ENCODE data around the gene TEX51.

The TEX51 gene

DNA sequence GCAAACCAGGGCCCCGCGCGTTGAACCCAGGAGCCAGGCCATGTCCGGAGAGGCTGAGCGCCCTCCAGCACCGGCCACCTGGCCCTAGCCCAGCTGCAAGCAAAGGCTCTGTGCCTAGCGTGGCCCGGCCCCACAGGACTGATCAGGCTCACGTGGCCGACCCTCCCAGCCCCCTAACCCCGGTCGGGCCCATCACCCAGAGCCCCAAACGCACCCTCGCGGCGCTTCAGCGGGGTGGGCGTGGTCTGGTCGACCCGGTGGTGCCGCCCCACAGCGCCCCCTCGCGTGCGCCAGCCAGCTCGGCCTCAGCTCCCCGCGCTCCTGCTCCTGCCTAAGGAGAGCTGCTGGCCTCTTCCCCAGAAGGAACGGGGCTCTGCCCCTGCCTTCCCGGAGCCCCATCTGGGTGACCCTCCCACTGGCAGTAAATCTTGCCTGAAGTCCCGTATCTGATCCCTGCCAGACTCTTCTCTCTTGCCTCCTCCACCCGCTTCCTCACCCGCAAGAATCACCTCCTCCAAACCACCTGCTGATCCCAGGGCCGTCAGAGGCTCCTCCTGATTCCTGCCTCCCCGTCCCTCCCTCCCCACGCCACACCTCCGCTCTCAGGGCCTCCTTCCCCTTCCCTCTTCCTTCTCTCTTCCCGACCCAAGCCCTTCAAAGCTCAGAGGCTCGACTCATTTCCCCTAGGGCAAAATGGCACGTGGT, 12.3 kb upstream of the TEX51 start:
- peak overlapping the region; percentile 42 for H3K4me3 ChIP-seq (ENCODE audit: low read length)
- H3K4me1 ChIP-seq (ENCODE audit: insufficient read depth, low read length): no peaks in the 10 kb centered on the region
- no peak overlapping the region for H3K27ac ChIP-seq (ENCODE audit: low read depth, low read length)
- H3K9ac ChIP-seq (ENCODE audit: low read depth, low read length): 0 out of 2 replicates have a peak overlapping the region, but pooled peaks have one; percentile 41
- H3K27me3 ChIP-seq (ENCODE audit: insufficient read depth, low read length): peaks cover 12% of the 10 kb centered on the region; the same call in 1 of the 2 replicates
- no peaks in the 10 kb centered on the region for H3K36me3 ChIP-seq (ENCODE audit: insufficient read depth, low read length)
- WGBS: 25% methylated on average over 40 of the region's 40 CpGs
- no peaks in the 10 kb centered on the region for H3K9me3 ChIP-seq (ENCODE audit: insufficient read depth, low read depth, low read length)

GRCh38 chr2:126886916-126887280, 11.8 kb upstream of the TEX51 start:
- no peak overlapping the region for H3K9ac ChIP-seq (ENCODE audit: low read depth, low read length)
- 91% methylated on average over 13 of the region's 13 CpGs for WGBS

GRCh38 chr2:126887506-126887905, 11.2 kb upstream of the TEX51 start:
- Histone ChIP-seq H3K9ac (ENCODE audit: low read depth, low read length) (no peak overlapping the region), H3K4me1 (ENCODE audit: insufficient read depth, low read length) (no peaks in the 10 kb centered on the region), H3K36me3 (ENCODE audit: insufficient read depth, low read length) (no peaks in the 10 kb centered on the region), H3K27me3 (ENCODE audit: insufficient read depth, low read length) (peaks cover 12% of the 10 kb centered on the region; the same call in 1 of the 2 replicates), H3K4me3 (ENCODE audit: low read length) (no peak overlapping the region), H3K27ac (ENCODE audit: low read depth, low read length) (no peak overlapping the region), H3K9me3 (ENCODE audit: insufficient read depth, low read depth, low read length) (no peaks in the 10 kb centered on the region)
- WGBS: 95% methylated on average over 9 of the region's 9 CpGs

More at GRCh38 chr2:126886916-126887280, 11.8 kb upstream of the TEX51 start:
- Histone ChIP-seq H3K4me3 (ENCODE audit: low read length) (no peak overlapping the region; the same call in 1 of the 2 replicates), H3K27ac (ENCODE audit: low read depth, low read length) (no peak overlapping the region), H3K27me3 (ENCODE audit: insufficient read depth, low read length) (peaks cover 12% of the 10 kb centered on the region; the same call in 1 of the 2 replicates), H3K4me1 (ENCODE audit: insufficient read depth, low read length) (no peaks in the 10 kb centered on the region), H3K36me3 (ENCODE audit: insufficient read depth, low read length) (no peaks in the 10 kb centered on the region), H3K9me3 (ENCODE audit: insufficient read depth, low read depth, low read length) (no peaks in the 10 kb centered on the region)

DNA sequence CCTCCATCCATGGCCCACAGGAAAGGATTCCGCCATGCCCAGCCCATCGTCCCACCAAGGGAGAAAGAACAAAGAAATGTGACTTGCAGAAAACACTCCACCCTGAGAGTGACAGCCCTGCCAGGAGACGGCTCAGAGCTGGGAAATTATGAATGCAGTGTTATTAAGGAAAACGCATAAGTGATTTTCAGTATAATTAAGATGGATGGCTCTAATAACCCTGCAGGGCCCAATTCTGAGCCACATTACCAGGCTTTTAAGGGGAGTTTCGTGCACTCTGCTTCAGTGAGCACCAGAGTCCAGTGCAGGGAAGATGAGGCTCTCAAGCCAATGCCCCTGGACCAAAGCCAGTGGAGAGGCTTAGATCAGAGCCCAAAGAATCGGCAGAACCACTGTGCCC, 10.6 kb upstream of the TEX51 start:
- Histone ChIP-seq H3K4me3 (ENCODE audit: low read length) (no peak overlapping the region), H3K9me3 (ENCODE audit: insufficient read depth, low read depth, low read length) (no peaks in the 10 kb centered on the region), H3K4me1 (ENCODE audit: insufficient read depth, low read length) (no peaks in the 10 kb centered on the region), H3K36me3 (ENCODE audit: insufficient read depth, low read length) (no peaks in the 10 kb centered on the region), H3K27me3 (ENCODE audit: insufficient read depth, low read length) (peaks cover 12% of the 10 kb centered on the region; the same call in 1 of the 2 replicates), H3K9ac (ENCODE audit: low read depth, low read length) (no peak overlapping the region), H3K27ac (ENCODE audit: low read depth, low read length) (no peak overlapping the region)
- 92% methylated on average over 6 of the region's 6 CpGs for WGBS

- H3K9me3 ChIP-seq (ENCODE audit: insufficient read depth, low read depth, low read length): no peaks in the 10 kb centered on the region
- no peak overlapping the region for H3K4me3 ChIP-seq (ENCODE audit: low read length)
- no peak overlapping the region for H3K27ac ChIP-seq (ENCODE audit: low read depth, low read length)
- peaks cover 12% of the 10 kb centered on the region; the same call in 1 of the 2 replicates for H3K27me3 ChIP-seq (ENCODE audit: insufficient read depth, low read length)
- no peak overlapping the region for H3K9ac ChIP-seq (ENCODE audit: low read depth, low read length)
- WGBS: 83% methylated on average over 9 of the region's 9 CpGs
- no peaks in the 10 kb centered on the region for H3K36me3 ChIP-seq (ENCODE audit: insufficient read depth, low read length)
- no peaks in the 10 kb centered on the region for H3K4me1 ChIP-seq (ENCODE audit: insufficient read depth, low read length)
Measured at GRCh38 chr2:126889071-126889470, 9.6 kb upstream of the TEX51 start.

DNA sequence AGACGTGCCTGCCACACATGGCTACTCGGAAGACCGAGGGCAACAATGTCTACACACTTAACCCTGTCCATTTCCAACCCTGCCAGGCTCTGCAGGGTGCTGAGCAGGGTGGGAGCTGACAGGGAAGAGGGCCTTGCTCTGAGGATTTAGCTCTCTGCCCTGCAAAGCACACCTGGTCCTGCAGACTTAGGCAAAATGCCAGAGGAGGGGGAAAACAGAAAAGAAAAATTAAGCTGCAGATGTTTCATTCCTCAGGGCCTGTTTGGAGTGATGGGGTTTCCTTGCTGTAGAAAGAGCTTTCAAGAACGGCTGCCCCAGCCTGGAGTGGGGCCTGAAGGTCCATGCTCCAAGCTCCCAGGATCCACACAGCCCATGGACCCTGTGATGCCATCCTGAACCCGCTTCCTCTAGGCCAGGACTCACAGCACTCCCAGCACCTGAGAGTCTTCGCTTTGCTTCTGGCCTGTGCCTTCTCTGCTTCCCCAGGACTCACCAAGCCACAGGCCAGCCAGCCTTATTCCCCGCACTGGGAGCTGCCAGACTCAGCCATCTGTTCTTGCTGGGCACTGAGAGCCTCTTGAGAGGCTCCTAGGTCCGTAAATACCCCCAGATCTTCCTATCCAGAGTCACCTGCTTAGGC, 9.1 kb upstream of the TEX51 start:
- Histone ChIP-seq H3K4me1 (ENCODE audit: insufficient read depth, low read length) (no peaks in the 10 kb centered on the region), H3K27me3 (ENCODE audit: insufficient read depth, low read length) (peaks cover 12% of the 10 kb centered on the region; the same call in 1 of the 2 replicates), H3K4me3 (ENCODE audit: low read length) (no peak overlapping the region), H3K36me3 (ENCODE audit: insufficient read depth, low read length) (no peaks in the 10 kb centered on the region), H3K9ac (ENCODE audit: low read depth, low read length) (no peak overlapping the region), H3K9me3 (ENCODE audit: insufficient read depth, low read depth, low read length) (no peaks in the 10 kb centered on the region), H3K27ac (ENCODE audit: low read depth, low read length) (no peak overlapping the region)
- 90% methylated on average over 8 of the region's 8 CpGs for WGBS

DNA sequence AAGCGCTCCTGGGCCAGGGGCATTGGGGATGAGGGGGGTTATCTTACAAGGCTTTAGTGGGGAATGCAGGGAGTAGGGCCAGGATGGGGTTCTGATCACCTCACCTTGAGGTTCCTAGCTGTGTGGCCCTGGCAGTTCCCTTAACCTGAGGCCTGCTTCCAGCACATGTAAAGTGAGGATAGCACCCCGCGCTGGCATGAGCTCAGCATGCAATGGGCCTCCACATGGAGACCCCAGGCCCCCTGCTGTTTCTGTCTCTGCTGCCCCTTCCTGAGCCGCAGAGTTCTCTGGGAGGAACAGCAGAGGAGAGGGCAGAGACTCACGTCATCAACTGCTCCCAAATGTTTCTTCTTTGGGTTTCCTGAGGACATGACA, 8.6 kb upstream of the TEX51 start:
- Histone ChIP-seq H3K9me3 (ENCODE audit: insufficient read depth, low read depth, low read length) (no peaks in the 10 kb centered on the region), H3K4me1 (ENCODE audit: insufficient read depth, low read length) (no peaks in the 10 kb centered on the region), H3K4me3 (ENCODE audit: low read length) (no peak overlapping the region), H3K9ac (ENCODE audit: low read depth, low read length) (no peak overlapping the region), H3K27me3 (ENCODE audit: insufficient read depth, low read length) (peaks cover 12% of the 10 kb centered on the region; the same call in 1 of the 2 replicates), H3K27ac (ENCODE audit: low read depth, low read length) (no peak overlapping the region), H3K36me3 (ENCODE audit: insufficient read depth, low read length) (no peaks in the 10 kb centered on the region)
- 97% methylated on average over 5 of the region's 5 CpGs for WGBS

GRCh38 chr2:126890551-126891450, 7.9 kb upstream of the TEX51 start:
- no peaks in the 10 kb centered on the region for H3K36me3 ChIP-seq (ENCODE audit: insufficient read depth, low read length)
- H3K27me3 ChIP-seq (ENCODE audit: insufficient read depth, low read length): peaks cover 12% of the 10 kb centered on the region; the same call in 1 of the 2 replicates
- H3K9me3 ChIP-seq (ENCODE audit: insufficient read depth, low read depth, low read length): no peaks in the 10 kb centered on the region
- WGBS: 92% methylated on average over 12 of the region's 12 CpGs
- no peak overlapping the region for H3K4me3 ChIP-seq (ENCODE audit: low read length)
- H3K9ac ChIP-seq (ENCODE audit: low read depth, low read length): no peak overlapping the region
- H3K27ac ChIP-seq (ENCODE audit: low read depth, low read length): no peak overlapping the region
- no peaks in the 10 kb centered on the region for H3K4me1 ChIP-seq (ENCODE audit: insufficient read depth, low read length)

- no peak overlapping the region for H3K27ac ChIP-seq (ENCODE audit: low read depth, low read length)
- peaks cover 7% of the 10 kb centered on the region; the same call in 1 of the 2 replicates for H3K27me3 ChIP-seq (ENCODE audit: insufficient read depth, low read length)
- no peaks in the 10 kb centered on the region for H3K36me3 ChIP-seq (ENCODE audit: insufficient read depth, low read length)
- H3K9ac ChIP-seq (ENCODE audit: low read depth, low read length): no peak overlapping the region
- WGBS: 80% methylated on average over 10 of the region's 10 CpGs
- no peak overlapping the region for H3K4me3 ChIP-seq (ENCODE audit: low read length)
- H3K9me3 ChIP-seq (ENCODE audit: insufficient read depth, low read depth, low read length): no peaks in the 10 kb centered on the region
- H3K4me1 ChIP-seq (ENCODE audit: insufficient read depth, low read length): no peaks in the 10 kb centered on the region
Measured at GRCh38 chr2:126891681-126892500, 6.8 kb upstream of the TEX51 start.

- no peaks in the 10 kb centered on the region for H3K9me3 ChIP-seq (ENCODE audit: insufficient read depth, low read depth, low read length)
- no peaks in the 10 kb centered on the region for H3K4me1 ChIP-seq (ENCODE audit: insufficient read depth, low read length)
- H3K9ac ChIP-seq (ENCODE audit: low read depth, low read length): no peak overlapping the region
- WGBS: 94% methylated on average over 4 of the region's 4 CpGs
- H3K27me3 ChIP-seq (ENCODE audit: insufficient read depth, low read length): no peaks in the 10 kb centered on the region; the same call in 1 of the 2 replicates
- no peak overlapping the region for H3K4me3 ChIP-seq (ENCODE audit: low read length)
- H3K36me3 ChIP-seq (ENCODE audit: insufficient read depth, low read length): no peaks in the 10 kb centered on the region
- H3K27ac ChIP-seq (ENCODE audit: low read depth, low read length): no peak overlapping the region
Measured at GRCh38 chr2:126893153-126893552, 5.5 kb upstream of the TEX51 start.
